Right forelimb (tissue), 1 donor: ENCODE data around the gene SLC29A2.
"Not testable (repeated sequence)": the region's sequence is repeated elsewhere in the genome, so short reads cannot be mapped to it uniquely, and the experiment has no call there.

Experiments used
- DNase-seq: peaks from one replicate; pipeline ENCODE4 v3.0.0-alpha.2; 2018

Gene SLC29A2

GRCh38 chr11:66380264-66380663, 8.7 kb upstream of the SLC29A2 start:
- DNase-seq, result not testable (repeated sequence)

GRCh38 chr11:66373690-66374287, 2.2 kb upstream of the SLC29A2 start:
- DNase-seq, result not testable (repeated sequence)

GRCh38 chr11:66373265-66373664, 1.7 kb upstream of the SLC29A2 start:
- no peak for DNase-seq

- no peak for DNase-seq
These were observed 2.3 kb downstream of the SLC29A2 start for GRCh38 chr11:66369073-66369894.

GRCh38 chr11:66368484-66368883, 3.1 kb downstream of the SLC29A2 start:
- no peak for DNase-seq

- no peak for DNase-seq
These were observed 3.8 kb downstream of the SLC29A2 start for GRCh38 chr11:66367561-66368312.

- DNase-seq, result no peak
These were observed 4.6 kb downstream of the SLC29A2 start for GRCh38 chr11:66366844-66367477.

GRCh38 chr11:66365711-66366619, 5.6 kb downstream of the SLC29A2 start:
- DNase-seq, result no peak

GRCh38 chr11:66365166-66365565, 6.4 kb downstream of the SLC29A2 start:
- no peak for DNase-seq

GRCh38 chr11:66363805-66364535, 7.6 kb downstream of the SLC29A2 start:
- DNase-seq, result peak; percentile 63

- DNase-seq, result no peak
These were observed 8.4 kb downstream of the SLC29A2 start for GRCh38 chr11:66363187-66363601.

GRCh38 chr11:66362481-66363147, 8.9 kb downstream of the SLC29A2 start:
- no peak for DNase-seq

GRCh38 chr11:66361502-66361941, 10.0 kb downstream of the SLC29A2 start:
- no peak for DNase-seq

GRCh38 chr11:66360406-66361073, 11.0 kb downstream of the SLC29A2 start:
- DNase-seq, result no peak

- no peak for DNase-seq
These were observed 11.9 kb downstream of the SLC29A2 start for GRCh38 chr11:66359662-66360087.

GRCh38 chr11:66350560-66351235, 20.9 kb downstream of the SLC29A2 start:
- not testable (repeated sequence) for DNase-seq

GRCh38 chr11:66349084-66349386, 22.5 kb downstream of the SLC29A2 start:
- DNase-seq, result no peak

- peak; percentile 91 for DNase-seq
These were observed 23.9 kb downstream of the SLC29A2 start, which contains the start of gene B4GAT1 for GRCh38 chr11:66347425-66348276. Gene B4GAT1, minus strand, starts transcription at chr11:66347629. Its CDS starts 84 bp downstream, at chr11:66347545.
